Stimulated activated CD4-positive, alpha-beta T cell treated with anti-CD3 and anti-CD28 coated beads, Interleukin-2, amount 100 ng/mL, for 48 hours (primary cell): ENCODE data around the gene USP24.
"Not testable (repeated sequence)": the region's sequence is repeated elsewhere in the genome, so short reads cannot be mapped to it uniquely, and the experiment has no call there.

Source experiments
- DNase-seq, 2 donors: peaks; one replicate each; pipeline ENCODE4 v3.0.0-alpha.2; 2020

Gene USP24

GRCh38 chr1:55109005-55109404 lies 106.2 kb downstream of the USP24 start:
- not testable (repeated sequence) for DNase-seq

- no peak for DNase-seq
Measured at GRCh38 chr1:55107101-55107500, 108.1 kb downstream of the USP24 start.

- DNase-seq: no peak
Measured at GRCh38 chr1:55103891-55104290, 111.3 kb downstream of the USP24 start.

- no peak for DNase-seq
Measured at GRCh38 chr1:55095095-55095494, 120.1 kb downstream of the USP24 start.

- DNase-seq: no peak
Measured at GRCh38 chr1:55092475-55092874, 122.7 kb downstream of the USP24 start.

- DNase-seq: no peak
Measured at GRCh38 chr1:55089683-55090082, 125.5 kb downstream of the USP24 start.

GRCh38 chr1:55088413-55088812 lies 126.8 kb downstream of the USP24 start:
- DNase-seq: no peak

GRCh38 chr1:55087439-55087838 lies 127.7 kb downstream of the USP24 start:
- no peak for DNase-seq

GRCh38 chr1:55084257-55084656 lies 130.9 kb downstream of the USP24 start:
- no peak for DNase-seq

- no peak for DNase-seq
Measured at GRCh38 chr1:55081905-55082296, 133.3 kb downstream of the USP24 start.

- no peak for DNase-seq
Measured at GRCh38 chr1:55081188-55081904, 133.8 kb downstream of the USP24 start.

- DNase-seq: no peak
Measured at GRCh38 chr1:55079651-55080050, 135.5 kb downstream of the USP24 start.

GRCh38 chr1:55078470-55078869 lies 136.7 kb downstream of the USP24 start:
- DNase-seq: no peak

GRCh38 chr1:55076356-55076755 lies 138.8 kb downstream of the USP24 start:
- no peak for DNase-seq

GRCh38 chr1:55074455-55074854 lies 140.7 kb downstream of the USP24 start:
- no peak for DNase-seq

- peak in 1 of 2 donors; percentile 14 for DNase-seq
Measured at GRCh38 chr1:55073187-55073916, 141.8 kb downstream of the USP24 start.

GRCh38 chr1:55071477-55071876 lies 143.7 kb downstream of the USP24 start:
- DNase-seq: no peak

- DNase-seq: no peak
Measured at GRCh38 chr1:55070293-55071164, 144.6 kb downstream of the USP24 start.

GRCh38 chr1:55069280-55069679 lies 145.9 kb downstream of the USP24 start:
- DNase-seq: no peak

- DNase-seq: no peak
Measured at GRCh38 chr1:55068638-55069037, 146.5 kb downstream of the USP24 start.

GRCh38 chr1:55067914-55068313 lies 147.2 kb downstream of the USP24 start:
- no peak for DNase-seq

GRCh38 chr1:55067022-55067778 lies 148.0 kb downstream of the USP24 start:
- DNase-seq: no peak

GRCh38 chr1:55065648-55066047 lies 149.5 kb downstream of the USP24 start:
- no peak for DNase-seq
